ENCODE measurements around the gene GAL3ST3.

Gene GAL3ST3

GRCh38 chr11:66076561-66076960, 27.6 kb upstream of the GAL3ST3 start:
- POLR2A ChIA-PET (ENCODE audit: low non-redundant PET), result interaction anchor here (0.6 kb wide), 1 partner anchor 20 kb away, joined by 7 read pairs; no protein-coding TSS in a partner anchor

GRCh38 chr11:66075273-66075672, 26.3 kb upstream of the GAL3ST3 start:
- DNase-seq (ENCODE audit: low spot score), result no peak
- H3K27ac ChIP-seq, result no peak overlapping the region
- CTCF ChIA-PET, result interaction anchor here (0.6 kb wide), 2 partner anchors 55 to 86 kb away, joined by 3 to 6 read pairs; no protein-coding TSS in a partner anchor
- no peak for TF ChIP-seq CTCF (conservative IDR thresholded peaks at IDR 0.05; ENCODE audit: low read depth)
- POLR2A ChIA-PET (ENCODE audit: low non-redundant PET), result interaction anchor here (0.7 kb wide), 1 partner anchor 177 kb away, joined by 8 read pairs; no protein-coding TSS in a partner anchor

More at GRCh38 chr11:66076561-66076960, 27.6 kb upstream of the GAL3ST3 start:
- peak overlapping the region; percentile 39 for H3K27ac ChIP-seq
- TF ChIP-seq CTCF (conservative IDR thresholded peaks at IDR 0.05; ENCODE audit: low read depth), result no peak
- CTCF ChIA-PET, result interaction anchor here (0.7 to 0.8 kb wide), 4 partner anchors 9 to 31 kb away, joined by 3 to 6 read pairs (median 3); partner anchors contain the start of gene SF3B2
- DNase-seq (ENCODE audit: low spot score), result no peak

GRCh38 chr11:66073669-66074068, 24.7 kb upstream of the GAL3ST3 start:
- CTCF ChIA-PET, result no interaction called here
- POLR2A ChIA-PET (ENCODE audit: low non-redundant PET), result no interaction called here
- DNase-seq (ENCODE audit: low spot score), result no peak
- H3K27ac ChIP-seq, result no peak overlapping the region
- TF ChIP-seq CTCF (conservative IDR thresholded peaks at IDR 0.05; ENCODE audit: low read depth), result no peak

- no peak overlapping the region for H3K27ac ChIP-seq
- no peak for DNase-seq (ENCODE audit: low spot score)
- ChIA-PET CTCF (no interaction called here), POLR2A (ENCODE audit: low non-redundant PET) (no interaction called here)
- TF ChIP-seq CTCF (conservative IDR thresholded peaks at IDR 0.05; ENCODE audit: low read depth), result no peak
These were observed 23.6 kb upstream of the GAL3ST3 start for GRCh38 chr11:66072518-66072917.

- no peak for DNase-seq (ENCODE audit: low spot score)
- CTCF ChIA-PET, result interaction anchor here (0.6 kb wide), 1 partner anchor 44 kb away, joined by 5 read pairs; no protein-coding TSS in a partner anchor
- POLR2A ChIA-PET (ENCODE audit: low non-redundant PET), result no interaction called here
- H3K27ac ChIP-seq, result no peak overlapping the region
- TF ChIP-seq CTCF (conservative IDR thresholded peaks at IDR 0.05; ENCODE audit: low read depth), result no peak
These were observed 23.1 kb upstream of the GAL3ST3 start for GRCh38 chr11:66072081-66072480.

GRCh38 chr11:66071381-66071801, 22.4 kb upstream of the GAL3ST3 start:
- peak overlapping the region; percentile 95 for H3K27ac ChIP-seq
- DNase-seq (ENCODE audit: low spot score), result no peak
- ChIA-PET POLR2A (ENCODE audit: low non-redundant PET) (no interaction called here), CTCF (interaction anchor here (1.0 kb wide), 1 partner anchor 151 kb away, joined by 4 read pairs; no protein-coding TSS in a partner anchor)
- no peak for TF ChIP-seq CTCF (conservative IDR thresholded peaks at IDR 0.05; ENCODE audit: low read depth)

Data from RWPE1 (cell line).